NCI-H345 treated with DMSO at 0.1 percent for 48 hours (cell line): ENCODE measurements around the gene SOWAHA.
"Not testable (repeated sequence)": the region's sequence is repeated elsewhere in the genome, so short reads cannot be mapped to it uniquely, and the experiment has no call there.

Source experiments
- DNase-seq: peaks from one replicate; lab custom pipeline; 2025; ENCODE audit not compliant: unreplicated experiment; lab: John Stamatoyannopoulos, UW

SOWAHA gene

DNA sequence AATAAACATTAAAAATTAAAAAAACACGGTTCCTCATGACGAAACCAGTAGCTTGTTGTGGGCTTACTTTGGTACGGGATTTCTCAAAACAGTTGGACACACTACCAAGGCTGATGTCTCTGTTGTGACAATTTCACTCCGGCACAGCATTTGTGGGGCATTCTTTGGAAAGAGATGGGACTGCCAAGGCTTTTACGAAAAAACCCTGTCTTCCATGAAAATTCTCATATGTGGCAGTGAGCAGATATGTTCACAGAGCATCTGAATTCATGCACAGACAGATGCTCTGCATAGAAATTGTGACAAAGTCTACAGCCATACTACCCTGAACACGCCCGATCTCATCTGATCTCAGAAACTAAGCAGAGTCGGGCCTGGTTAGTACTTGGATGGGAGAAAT is 35.2 kb downstream of the SOWAHA start:
- no peak for DNase-seq

DNA sequence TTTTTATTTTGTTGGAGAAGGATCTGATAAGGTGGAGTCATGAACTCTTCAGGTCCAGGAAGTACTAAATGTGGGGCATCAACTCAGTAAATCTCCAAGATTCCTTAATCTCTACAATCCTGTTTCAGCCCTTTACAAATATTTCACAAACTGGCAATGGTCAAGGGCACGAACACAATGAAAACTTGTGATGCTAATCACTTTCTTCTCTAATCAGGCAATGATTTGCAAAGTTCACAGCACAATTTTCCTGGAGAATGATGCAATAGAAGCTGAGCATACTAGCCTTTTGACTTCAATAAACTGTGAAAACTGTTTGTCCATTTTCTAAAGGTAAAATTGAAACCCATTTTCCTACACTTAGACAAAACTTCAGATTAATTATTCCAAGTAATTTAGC is 36.2 kb downstream of the SOWAHA start:
- no peak for DNase-seq

DNA sequence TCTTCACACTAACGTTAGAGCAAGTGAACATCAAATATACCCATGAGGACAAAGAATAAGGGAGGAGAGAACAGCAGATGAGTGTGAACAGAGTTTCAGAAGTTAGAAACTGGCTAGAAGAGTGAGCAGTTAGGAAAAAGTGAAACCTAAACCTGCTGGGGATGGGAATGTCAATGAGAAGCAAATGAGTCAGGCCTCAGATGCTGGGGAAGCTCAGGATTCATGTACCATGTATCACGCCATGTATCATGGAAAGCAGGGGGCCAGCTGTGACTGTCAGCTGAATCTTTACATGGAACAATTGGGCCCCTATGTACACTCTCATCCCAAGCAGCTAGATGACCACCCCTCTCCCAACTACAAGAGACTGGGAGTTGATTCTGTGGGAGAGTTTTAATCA is 37.0 kb downstream of the SOWAHA start:
- DNase-seq: no peak

DNA sequence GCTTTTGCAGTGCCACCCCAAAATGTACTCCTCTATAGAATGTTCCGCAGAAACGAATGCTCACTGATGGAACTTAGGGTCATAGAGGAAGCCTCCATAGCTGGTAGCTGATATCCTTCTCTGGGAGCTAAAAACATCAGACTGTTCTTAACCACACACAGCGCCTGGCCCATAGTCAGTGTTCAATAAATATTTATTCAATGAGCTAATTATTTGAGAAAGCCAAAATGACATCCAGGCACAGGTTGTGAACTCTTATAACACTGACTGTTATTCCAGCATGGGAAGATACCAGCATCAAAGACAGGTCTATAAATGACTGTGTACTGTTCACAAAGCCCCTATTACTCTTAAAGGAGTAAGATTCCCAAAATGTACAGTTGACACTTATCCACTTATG is 40.2 kb downstream of the SOWAHA start:
- DNase-seq: no peak

DNA sequence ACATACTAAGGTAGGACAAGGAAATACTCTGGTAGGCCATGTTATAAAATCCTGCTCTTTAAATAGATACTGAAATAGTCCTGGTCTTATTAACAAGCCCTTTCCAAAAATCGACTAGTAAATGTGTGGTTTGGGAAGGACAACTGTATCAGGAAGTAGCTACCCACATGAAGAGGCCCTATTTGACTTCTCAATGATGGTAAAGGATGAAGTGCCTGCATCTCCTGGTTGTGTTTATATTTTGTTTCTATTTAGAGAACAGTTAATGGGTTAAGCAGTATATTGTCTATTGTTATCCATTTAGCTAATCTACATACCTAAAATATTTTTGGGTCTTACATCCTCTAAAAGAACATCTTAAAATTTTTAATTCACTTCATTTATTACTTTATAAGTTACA is 40.7 kb downstream of the SOWAHA start:
- DNase-seq: no peak

DNA sequence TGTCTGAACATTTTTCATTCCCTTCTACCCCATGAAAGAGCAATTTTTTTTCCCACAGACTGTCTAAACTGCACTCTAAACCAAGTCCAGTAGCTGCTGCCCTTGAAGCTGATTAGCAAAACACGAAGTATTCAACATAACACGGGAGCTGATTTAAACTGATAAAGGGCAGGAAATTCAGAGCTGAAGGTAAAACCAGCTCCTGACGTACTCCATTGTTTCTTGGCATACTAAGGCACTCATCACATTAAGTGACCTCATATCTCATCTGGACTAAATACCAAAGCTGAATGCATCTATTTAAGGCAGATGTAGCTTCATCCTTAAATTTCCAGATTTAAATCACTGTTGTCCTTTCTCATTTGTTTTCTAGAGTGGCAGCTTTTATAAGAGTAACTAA is 41.2 kb downstream of the SOWAHA start:
- DNase-seq: no peak

DNA sequence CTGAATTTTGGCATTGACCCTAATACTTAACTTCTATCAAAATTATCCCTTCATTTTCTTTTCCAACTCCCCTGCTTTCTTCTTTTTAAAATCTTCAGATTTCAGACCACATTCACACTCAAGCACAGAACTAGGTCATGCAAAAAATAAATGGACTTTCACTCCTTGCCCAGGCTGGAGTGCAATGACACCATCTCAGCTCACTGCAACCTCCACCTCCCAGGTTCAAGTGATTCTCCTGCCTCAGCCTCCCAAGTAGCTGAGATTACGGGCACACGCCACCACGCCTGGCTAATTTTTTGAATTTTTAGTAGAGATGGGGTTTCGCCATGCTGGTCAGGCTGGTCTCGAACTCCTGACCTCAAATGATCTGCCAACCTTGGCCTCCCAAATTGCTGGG is 41.9 kb downstream of the SOWAHA start:
- DNase-seq: not testable (repeated sequence)

DNA sequence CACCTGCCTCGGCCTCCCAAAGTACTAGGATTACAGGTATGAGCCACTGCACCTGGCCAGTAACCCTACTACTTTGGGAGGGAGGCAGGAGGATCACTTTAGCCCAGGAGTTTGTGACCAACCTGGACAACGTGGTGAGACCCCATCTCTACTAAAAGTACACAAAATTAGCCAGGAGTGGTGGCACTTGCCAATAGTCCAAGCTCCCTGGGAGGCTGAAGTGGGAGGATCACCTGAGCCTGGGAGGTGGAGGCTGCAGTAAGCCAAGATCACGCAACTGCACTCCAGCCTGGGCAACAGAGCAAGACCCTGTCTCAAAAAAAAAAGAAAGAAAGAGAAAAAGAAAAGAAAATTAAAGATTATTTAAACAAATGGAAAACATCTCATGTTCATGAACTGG is 42.9 kb downstream of the SOWAHA start:
- DNase-seq: no peak

DNA sequence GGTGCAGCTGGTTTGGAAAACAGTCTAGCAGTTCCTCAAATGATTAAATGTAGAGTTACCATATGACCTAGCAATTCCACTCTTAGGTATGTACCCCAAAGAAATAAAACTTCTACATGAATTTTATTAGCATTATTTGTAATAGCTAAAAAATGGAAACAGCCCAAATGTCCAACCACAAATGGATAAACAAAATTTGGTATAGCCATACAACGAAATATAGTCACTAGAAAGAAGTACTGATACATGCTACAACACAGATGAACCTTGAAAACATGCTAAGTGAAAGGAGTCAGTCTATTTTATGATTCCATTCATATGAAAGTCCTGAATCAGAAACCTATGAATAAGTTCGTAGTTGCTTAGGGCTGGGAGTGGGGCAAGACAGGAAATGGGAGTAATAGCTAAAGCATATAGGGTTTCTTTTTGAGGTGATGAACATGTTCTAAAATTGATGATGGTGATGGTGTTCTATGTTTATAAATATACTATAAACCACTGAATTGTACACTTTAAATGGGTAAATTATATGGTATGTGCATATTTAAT is 46.9 kb downstream of the SOWAHA start:
- DNase-seq: no peak

DNA sequence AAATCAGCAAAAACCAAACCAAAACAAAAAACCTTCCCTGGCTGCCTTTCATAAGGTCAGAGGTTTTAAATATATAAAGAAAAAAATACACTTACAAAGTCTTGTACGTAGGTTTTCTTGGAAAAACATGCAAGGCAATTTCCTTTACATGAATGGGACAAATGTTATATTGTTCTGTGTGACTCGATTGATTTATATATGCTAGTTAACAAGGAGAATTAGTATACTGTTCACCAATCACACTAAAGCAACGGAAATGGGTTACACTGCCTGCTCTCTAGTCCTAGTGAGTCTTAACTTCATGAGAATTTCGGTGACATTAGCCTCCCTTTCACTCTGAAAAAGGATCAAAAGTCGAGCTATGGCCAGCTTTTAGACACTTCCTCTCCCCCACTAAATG is 47.6 kb downstream of the SOWAHA start:
- no peak for DNase-seq

DNA sequence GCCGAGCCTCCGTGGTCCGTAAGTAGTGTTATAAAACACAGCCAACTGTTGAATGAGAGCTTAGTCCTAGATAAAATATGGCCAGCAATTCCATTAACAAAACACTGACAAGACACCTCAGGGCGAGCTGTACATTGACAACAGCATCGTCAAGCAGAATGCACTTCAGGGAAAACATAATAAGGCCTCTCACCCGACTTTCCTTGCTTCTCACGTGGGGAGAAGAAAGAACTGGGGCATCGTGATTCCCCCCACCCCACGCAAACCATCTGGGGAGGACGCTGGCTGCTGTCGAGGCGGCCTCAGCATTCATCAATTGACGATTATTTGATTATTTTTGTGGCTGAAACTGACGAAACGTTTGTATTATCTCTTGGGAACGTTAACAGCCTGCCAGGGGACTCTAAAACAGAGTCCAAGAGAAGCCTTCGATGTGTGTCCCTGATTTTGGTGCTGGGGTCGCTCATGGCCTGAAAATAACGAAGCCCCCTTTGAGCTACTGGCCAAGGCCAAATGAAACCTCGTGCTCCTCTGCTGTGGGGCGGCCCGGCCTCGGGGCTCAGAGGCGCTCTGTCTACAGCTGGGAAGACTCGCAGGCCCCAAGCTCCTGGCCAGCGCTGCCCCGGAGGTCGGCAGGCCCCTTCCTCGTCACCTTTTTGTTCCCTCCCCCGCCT is 52.7 kb downstream of the SOWAHA start:
- no peak for DNase-seq
